Measurements from ENCODE around the gene SGCD. TPM values are rescaled to one million over a fixed set of nuclear protein-coding genes. Genes with fewer than 3 reads are reported as not detected.

Gene SGCD
- total RNA-seq (2022; extraction: Qiagen RNA extraction; ENCODE audit: low read depth) = 3.7 to 4.5 TPM (median 4.0 TPM) in 5 replicates

DNA sequence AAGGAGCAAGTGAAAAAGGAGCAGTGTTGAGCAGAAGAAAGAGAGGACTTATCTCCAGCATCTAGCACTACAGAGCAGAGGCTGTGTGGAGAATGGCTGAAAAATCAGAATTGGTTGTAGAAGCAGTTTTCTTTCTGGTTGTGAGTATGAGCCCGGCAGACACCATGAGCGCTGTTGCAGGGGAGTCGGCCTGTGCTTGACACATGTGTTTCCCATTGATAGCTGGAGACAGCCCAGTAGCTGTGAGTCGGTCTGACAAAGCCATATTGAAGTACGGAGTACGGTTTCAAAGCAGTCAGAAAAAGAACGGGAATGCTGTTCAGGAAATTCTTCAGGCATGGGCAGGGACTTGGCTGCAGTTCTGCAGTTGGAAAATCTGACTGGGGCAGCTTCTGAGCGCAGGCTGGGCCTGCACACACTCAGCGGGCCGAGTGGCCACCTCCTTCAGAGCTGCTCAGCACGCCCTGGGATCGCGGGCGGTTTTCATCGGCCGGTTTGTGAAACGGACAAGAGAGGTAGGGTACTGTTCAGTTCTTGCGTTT, at the start of gene SGCD:
TSS of gene SGCD (plus strand) at position 447 of the 542 bp plus-strand sequence.

Measured in A549 treated with RU486 at 1 μM for 4 hours (cell line).